Measurements from ENCODE around the gene RUNX3.

- no peak for TF ChIP-seq POLR2A (IDR thresholded peaks at IDR 0.05; ENCODE audit: low read depth, low read length)
- TF ChIP-seq POLR2AphosphoS5 (IDR thresholded peaks at IDR 0.05; ENCODE audit: low read depth, low read length) = 0 out of 2 replicates have a peak, but pooled peaks have one; percentile 30
- TF ChIP-seq TAF1 (IDR thresholded peaks at IDR 0.05; ENCODE audit: borderline replicate concordance, low read depth, low read length) = no peak
Measured at GRCh38 chr1:24945354-24946326, 15.6 kb upstream of the RUNX3 start.

All from GM12892 (cell line).